Memory B cell (primary cell): Measurements from ENCODE around the gene ADA.
"Not testable (repeated sequence)": the region's sequence is repeated elsewhere in the genome, so short reads cannot be mapped to it uniquely, and the experiment has no call there.

Experiments used
- ATAC-seq: fragments of 150-1000 bp; cut with Tn5 transposase; 2 replicates; pipeline ENCODE4 v1.10.0; 2021; ENCODE audit warnings: low read depth, mild to moderate bottlenecking, moderate library complexity
- DNase-seq, 2 donors: peaks; one replicate each; pipeline ENCODE4 v3.0.0; 2022; ENCODE audit warnings: low spot score in 2 of 2
- H3K27ac Mint-ChIP-seq: one replicate; pipeline ENCODE4 v1.8.0; 2022; ENCODE audit warnings: mild to moderate bottlenecking, moderate library complexity, mixed read lengths
- H3K27me3 Mint-ChIP-seq: one replicate; pipeline ENCODE4 v1.8.0; 2022; ENCODE audit warnings: mixed read lengths
- H3K36me3 Mint-ChIP-seq: one replicate; pipeline ENCODE4 v1.8.0; 2022; ENCODE audit warnings: mild to moderate bottlenecking, mixed read lengths
- H3K4me1 Mint-ChIP-seq: one replicate; pipeline ENCODE4 v1.8.0; 2022; ENCODE audit warnings: mixed read lengths
- H3K4me3 Mint-ChIP-seq: one replicate; pipeline ENCODE4 v1.8.0; 2022; ENCODE audit warnings: mild to moderate bottlenecking, moderate library complexity, mixed read lengths
- H3K9me3 Mint-ChIP-seq: one replicate; pipeline ENCODE4 v1.8.0; 2022; ENCODE audit warnings: mixed read lengths

The ADA gene

GRCh38 chr20:44688053-44688625 is 36.6 kb upstream of the ADA start:
- ATAC-seq: no peak
- H3K27me3 Mint-ChIP-seq: peaks cover 10% of the 10 kb centered on the region

GRCh38 chr20:44686934-44687333 is 35.4 kb upstream of the ADA start:
- H3K36me3 Mint-ChIP-seq: no peaks in the 10 kb centered on the region
- H3K9me3 Mint-ChIP-seq: no peaks in the 10 kb centered on the region
- ATAC-seq (no peak), DNase-seq (no peak)
- H3K4me3 Mint-ChIP-seq: no peak overlapping the region
- H3K4me1 Mint-ChIP-seq: peaks cover 5% of the 10 kb centered on the region
- H3K27ac Mint-ChIP-seq: no peak overlapping the region
- peaks cover 8% of the 10 kb centered on the region for H3K27me3 Mint-ChIP-seq

More at GRCh38 chr20:44688053-44688625, 36.6 kb upstream of the ADA start:
- no peak for DNase-seq
- Mint-ChIP-seq H3K9me3 (no peaks in the 10 kb centered on the region), H3K36me3 (no peaks in the 10 kb centered on the region), H3K27ac (no peak overlapping the region), H3K4me1 (peaks cover 5% of the 10 kb centered on the region), H3K4me3 (no peak overlapping the region)

- H3K4me3 Mint-ChIP-seq: no peak overlapping the region
- no peak for DNase-seq
- peaks cover 8% of the 10 kb centered on the region for H3K27me3 Mint-ChIP-seq
- no peak for ATAC-seq
- H3K4me1 Mint-ChIP-seq: peaks cover 5% of the 10 kb centered on the region
- H3K27ac Mint-ChIP-seq: no peak overlapping the region
- no peaks in the 10 kb centered on the region for H3K36me3 Mint-ChIP-seq
- peaks cover 2% of the 10 kb centered on the region for H3K9me3 Mint-ChIP-seq
Measured at GRCh38 chr20:44684047-44684967, 32.8 kb upstream of the ADA start.

GRCh38 chr20:44683263-44684046 is 32.0 kb upstream of the ADA start:
- H3K4me3 Mint-ChIP-seq: no peak overlapping the region

GRCh38 chr20:44681796-44682566 is 30.5 kb upstream of the ADA start:
- H3K9me3 Mint-ChIP-seq: peaks cover 2% of the 10 kb centered on the region
- no peaks in the 10 kb centered on the region for H3K36me3 Mint-ChIP-seq
- peaks cover 5% of the 10 kb centered on the region for H3K4me1 Mint-ChIP-seq
- no peak overlapping the region for H3K27ac Mint-ChIP-seq
- no peak for DNase-seq
- H3K27me3 Mint-ChIP-seq: peaks cover 1% of the 10 kb centered on the region
- no peak overlapping the region for H3K4me3 Mint-ChIP-seq
- ATAC-seq: no peak

More at GRCh38 chr20:44683263-44684046, 32.0 kb upstream of the ADA start:
- Mint-ChIP-seq H3K4me1 (peaks cover 5% of the 10 kb centered on the region), H3K9me3 (peaks cover 2% of the 10 kb centered on the region), H3K27me3 (peaks cover 8% of the 10 kb centered on the region), H3K27ac (no peak overlapping the region), H3K36me3 (no peaks in the 10 kb centered on the region)
- peak; percentile 47 to 66 for DNase-seq
- ATAC-seq: peak; percentile 88

GRCh38 chr20:44678990-44679611 is 27.6 kb upstream of the ADA start:
- peaks cover 2% of the 10 kb centered on the region for H3K9me3 Mint-ChIP-seq
- H3K36me3 Mint-ChIP-seq: no peaks in the 10 kb centered on the region
- DNase-seq (no peak), ATAC-seq (no peak)
- no peaks in the 10 kb centered on the region for H3K4me1 Mint-ChIP-seq
- no peaks in the 10 kb centered on the region for H3K27me3 Mint-ChIP-seq
- no peak overlapping the region for H3K27ac Mint-ChIP-seq
- H3K4me3 Mint-ChIP-seq: no peak overlapping the region

GRCh38 chr20:44678242-44678641 is 26.7 kb upstream of the ADA start:
- Mint-ChIP-seq H3K9me3 (peaks cover 2% of the 10 kb centered on the region), H3K4me1 (no peaks in the 10 kb centered on the region), H3K27ac (no peak overlapping the region), H3K27me3 (no peaks in the 10 kb centered on the region), H3K4me3 (no peak overlapping the region), H3K36me3 (no peaks in the 10 kb centered on the region)
- DNase-seq (no peak), ATAC-seq (no peak)

GRCh38 chr20:44672318-44672902 is 20.9 kb upstream of the ADA start:
- DNase-seq, H3K27ac Mint-ChIP-seq: not testable (repeated sequence)

GRCh38 chr20:44671541-44671940 is 20.0 kb upstream of the ADA start:
- H3K27me3 Mint-ChIP-seq, H3K36me3 Mint-ChIP-seq, H3K9me3 Mint-ChIP-seq: not testable (repeated sequence)
- Mint-ChIP-seq H3K4me3 (peak overlapping the region; percentile 76), H3K27ac (peak overlapping the region; percentile 45), H3K4me1 (peaks cover 10% of the 10 kb centered on the region)
- ATAC-seq: peak; percentile 96
- peak in 1 of 2 donors; percentile 47 for DNase-seq

More at GRCh38 chr20:44672318-44672902, 20.9 kb upstream of the ADA start:
- not testable (repeated sequence) for H3K27me3 Mint-ChIP-seq, H3K36me3 Mint-ChIP-seq, ATAC-seq, H3K4me3 Mint-ChIP-seq, H3K9me3 Mint-ChIP-seq
- peaks cover 10% of the 10 kb centered on the region for H3K4me1 Mint-ChIP-seq

GRCh38 chr20:44670851-44671250 is 19.4 kb upstream of the ADA start:
- Mint-ChIP-seq H3K4me1 (peaks cover 13% of the 10 kb centered on the region), H3K27ac (peak overlapping the region; percentile 45)
- ATAC-seq, H3K9me3 Mint-ChIP-seq, H3K4me3 Mint-ChIP-seq, H3K27me3 Mint-ChIP-seq, H3K36me3 Mint-ChIP-seq, DNase-seq: not testable (repeated sequence)

GRCh38 chr20:44666066-44666465 is 14.6 kb upstream of the ADA start:
- no peaks in the 10 kb centered on the region for H3K36me3 Mint-ChIP-seq
- DNase-seq (no peak), ATAC-seq (no peak)
- H3K9me3 Mint-ChIP-seq: no peaks in the 10 kb centered on the region
- H3K27ac Mint-ChIP-seq: no peak overlapping the region
- H3K4me3 Mint-ChIP-seq: no peak overlapping the region
- peaks cover 4% of the 10 kb centered on the region for H3K4me1 Mint-ChIP-seq
- peaks cover 1% of the 10 kb centered on the region for H3K27me3 Mint-ChIP-seq

- Mint-ChIP-seq H3K4me1 (peaks cover 3% of the 10 kb centered on the region), H3K27me3 (peaks cover 1% of the 10 kb centered on the region), H3K36me3 (no peaks in the 10 kb centered on the region), H3K9me3 (no peaks in the 10 kb centered on the region), H3K27ac (no peak overlapping the region), H3K4me3 (no peak overlapping the region)
- ATAC-seq (no peak), DNase-seq (no peak)
Measured at GRCh38 chr20:44664131-44664530, 12.6 kb upstream of the ADA start.

GRCh38 chr20:44662261-44662660 is 10.8 kb upstream of the ADA start:
- no peak overlapping the region for H3K4me3 Mint-ChIP-seq
- H3K36me3 Mint-ChIP-seq: no peaks in the 10 kb centered on the region
- no peak overlapping the region for H3K27ac Mint-ChIP-seq
- peaks cover 3% of the 10 kb centered on the region for H3K4me1 Mint-ChIP-seq
- peaks cover 1% of the 10 kb centered on the region for H3K27me3 Mint-ChIP-seq
- DNase-seq (no peak), ATAC-seq (no peak)
- no peaks in the 10 kb centered on the region for H3K9me3 Mint-ChIP-seq
